Astrocyte of the hippocampus (primary cell): ENCODE measurements around the gene ARPC1B.

ENCODE experiments used
- DNase-seq: peaks from one replicate; pipeline ENCODE4 v3.0.0; 2011; ENCODE audit warnings: low read depth, low spot score

Gene ARPC1B

DNA sequence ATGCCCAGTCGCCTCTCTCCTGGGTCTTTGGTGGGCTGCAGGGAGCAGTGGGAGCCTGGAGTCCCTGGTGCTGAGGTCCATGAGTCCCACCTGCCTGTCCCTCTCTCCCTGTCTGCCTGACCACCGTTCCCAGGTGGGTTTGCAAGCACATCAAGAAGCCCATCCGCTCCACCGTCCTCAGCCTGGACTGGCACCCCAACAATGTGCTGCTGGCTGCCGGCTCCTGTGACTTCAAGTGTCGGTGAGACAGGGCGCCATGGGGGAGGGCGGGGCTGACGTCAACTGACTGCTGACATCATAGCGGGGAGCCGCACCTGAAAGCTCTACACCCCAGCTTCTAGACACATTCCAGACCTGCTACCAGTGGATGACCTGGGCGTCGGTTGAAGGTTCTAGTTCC lies 15.2 kb downstream of the ARPC1B start:
- no peak for DNase-seq

DNA sequence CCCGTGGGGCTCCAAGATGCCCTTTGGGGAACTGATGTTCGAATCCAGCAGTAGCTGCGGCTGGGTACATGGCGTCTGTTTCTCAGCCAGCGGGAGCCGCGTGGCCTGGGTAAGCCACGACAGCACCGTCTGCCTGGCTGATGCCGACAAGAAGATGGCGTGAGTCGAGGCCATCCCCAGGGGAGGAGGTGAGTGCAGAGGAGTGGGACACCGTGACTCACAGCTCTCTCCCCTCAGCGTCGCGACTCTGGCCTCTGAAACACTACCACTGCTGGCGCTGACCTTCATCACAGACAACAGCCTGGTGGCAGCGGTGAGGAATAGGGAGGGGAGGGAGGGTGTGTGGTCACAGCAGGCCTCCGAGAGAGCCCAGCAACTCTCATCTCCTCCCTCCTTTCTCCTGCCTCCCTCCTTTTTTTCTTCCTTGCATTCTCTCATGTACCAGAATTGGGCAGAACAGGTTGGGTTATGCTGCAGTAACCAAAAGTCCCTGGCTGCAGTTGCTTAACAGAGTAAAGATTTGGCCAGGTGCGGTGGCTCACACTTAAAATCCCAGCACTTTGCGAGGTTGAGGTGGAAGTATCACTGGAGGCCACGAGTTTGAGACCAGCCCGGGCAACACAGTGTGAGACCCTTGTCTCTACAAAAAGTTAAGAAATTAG lies 16.5 kb downstream of the ARPC1B start:
- no peak for DNase-seq

DNA sequence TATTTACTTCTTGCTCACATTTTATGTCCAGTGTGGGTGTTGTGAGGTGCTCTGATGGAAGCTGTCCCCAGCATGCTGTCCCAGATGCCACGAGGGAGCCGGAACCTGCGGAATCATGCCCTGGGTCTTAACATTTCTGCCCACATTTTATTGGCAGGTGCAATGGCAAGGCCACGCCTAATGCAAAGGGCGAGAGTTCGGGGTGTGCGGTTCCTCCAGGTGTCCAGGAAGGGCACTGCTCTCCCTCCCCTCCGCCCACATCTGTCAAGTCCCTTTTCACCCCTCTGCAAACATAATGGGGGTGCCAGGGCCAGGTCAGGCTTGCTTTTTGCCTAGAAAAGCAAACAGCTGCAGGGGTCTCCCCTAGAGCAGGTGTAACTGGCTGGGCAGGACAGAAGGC lies 17.5 kb downstream of the ARPC1B start:
- DNase-seq, result no peak

DNA sequence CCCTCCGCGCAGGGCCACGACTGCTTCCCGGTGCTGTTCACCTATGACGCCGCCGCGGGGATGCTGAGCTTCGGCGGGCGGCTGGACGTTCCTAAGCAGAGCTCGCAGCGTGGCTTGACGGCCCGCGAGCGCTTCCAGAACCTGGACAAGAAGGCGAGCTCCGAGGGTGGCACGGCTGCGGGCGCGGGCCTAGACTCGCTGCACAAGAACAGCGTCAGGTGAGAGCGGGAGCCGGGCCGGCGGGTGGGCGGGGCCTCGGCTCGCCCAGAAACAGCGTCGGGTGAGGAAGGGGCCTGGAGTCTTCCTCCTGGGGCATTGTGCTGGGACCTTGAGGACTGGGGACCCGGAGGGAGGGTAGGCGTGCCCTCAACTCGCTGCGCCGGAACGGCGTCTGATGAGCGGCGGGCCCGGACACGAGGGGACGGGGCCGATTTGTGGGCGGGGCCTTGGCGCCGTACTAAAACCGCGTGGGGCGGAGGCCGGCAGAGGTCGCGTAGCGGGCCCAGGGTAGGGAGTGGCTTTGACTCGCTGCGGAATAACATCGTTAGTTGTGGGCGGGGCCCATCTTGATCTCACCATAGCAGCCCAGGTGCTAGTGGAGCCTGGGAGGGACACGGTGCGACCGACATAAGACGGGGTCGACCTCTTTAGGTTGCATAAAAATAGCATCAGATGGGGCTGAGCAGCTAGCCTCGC lies 18.3 kb downstream of the ARPC1B start:
- DNase-seq, result peak; percentile 81

DNA sequence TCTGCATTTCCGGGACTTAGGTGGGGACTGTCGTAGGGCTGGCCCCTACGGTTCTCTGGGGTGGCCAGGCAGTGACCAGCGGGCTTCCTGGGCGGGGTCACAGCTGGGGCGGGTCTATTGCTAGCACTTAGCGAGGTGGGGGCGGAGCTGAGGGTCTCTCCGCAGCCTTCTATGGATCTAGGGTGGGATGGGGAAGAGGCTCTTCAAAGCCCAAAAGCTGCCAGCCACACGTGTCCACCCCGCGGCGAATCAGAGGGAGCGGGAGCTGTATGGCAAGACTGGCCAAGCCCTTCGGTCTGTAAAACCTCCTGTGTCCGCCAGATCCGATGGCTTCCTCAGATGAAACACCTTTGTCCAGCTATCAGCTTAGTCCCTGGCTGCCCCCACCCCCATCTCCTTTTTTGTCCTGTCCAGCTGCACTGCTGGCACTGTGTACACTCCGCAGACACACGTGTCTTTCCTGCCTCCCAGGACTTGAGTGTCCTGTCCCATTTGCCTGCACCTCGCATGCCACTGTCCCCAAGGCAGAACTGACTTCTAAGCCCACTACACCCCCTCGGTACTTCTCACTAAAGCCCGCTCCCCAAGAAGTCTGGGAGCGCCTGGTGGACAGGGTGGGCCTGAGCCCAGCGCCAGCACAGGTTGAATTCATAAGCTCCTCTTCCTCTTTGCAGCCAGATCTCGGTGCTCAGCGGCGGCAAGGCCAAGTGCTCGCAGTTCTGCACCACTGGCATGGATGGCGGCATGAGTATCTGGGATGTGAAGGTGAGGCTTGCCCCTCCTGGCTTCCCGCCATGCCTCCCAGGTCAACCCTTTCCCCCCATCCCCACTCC lies 19.0 kb downstream of the ARPC1B start:
- peak; percentile 61 for DNase-seq

DNA sequence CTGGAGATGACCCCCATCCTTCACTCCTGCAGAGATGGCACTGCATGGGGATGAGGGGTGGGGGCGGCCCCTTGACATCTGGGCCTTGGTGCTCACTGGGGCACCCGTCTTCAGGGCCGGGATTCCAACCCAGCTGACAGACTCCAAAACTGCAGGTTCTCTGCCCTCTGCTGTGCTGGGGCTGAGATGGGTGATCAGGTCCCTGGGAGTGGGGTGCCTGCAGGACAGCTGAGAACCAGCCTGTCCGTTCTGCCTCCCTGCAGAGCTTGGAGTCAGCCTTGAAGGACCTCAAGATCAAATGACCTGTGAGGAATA lies 19.6 kb downstream of the ARPC1B start:
- DNase-seq, result no peak

DNA sequence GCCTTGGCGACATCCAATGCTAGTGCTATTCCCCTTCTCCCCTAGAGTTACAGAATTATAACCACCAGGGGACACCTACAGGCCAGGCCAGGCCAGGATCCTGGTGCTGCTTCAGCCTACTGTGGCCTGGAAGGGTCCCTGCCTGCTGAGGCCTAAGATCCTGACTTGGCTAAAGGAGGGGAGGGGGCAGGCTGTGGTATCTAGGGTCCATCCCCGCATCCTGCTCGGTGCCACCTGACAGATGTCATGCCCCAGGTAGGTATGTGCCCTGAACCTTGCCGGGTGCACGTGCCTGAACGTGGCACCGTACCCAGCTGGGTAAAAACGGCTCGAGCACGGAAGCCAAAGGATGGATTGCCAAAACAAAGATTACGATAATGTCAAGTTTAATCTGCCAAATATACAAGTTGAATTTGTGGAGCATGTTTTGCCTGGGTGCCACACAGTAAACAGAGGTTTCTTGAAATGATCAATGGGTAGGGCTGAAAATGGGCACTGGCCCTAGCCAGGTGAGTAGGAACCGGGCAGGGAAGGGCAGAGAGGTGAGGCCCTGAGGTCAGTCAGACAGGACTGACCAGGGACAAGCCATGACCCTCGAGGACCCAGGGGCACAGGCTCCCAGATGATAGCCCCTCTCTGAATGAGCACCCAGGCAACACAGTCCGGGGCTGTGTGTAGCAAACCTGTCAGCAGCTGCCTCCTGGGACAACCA lies 21.2 kb downstream of the ARPC1B start:
- DNase-seq, result no peak

DNA sequence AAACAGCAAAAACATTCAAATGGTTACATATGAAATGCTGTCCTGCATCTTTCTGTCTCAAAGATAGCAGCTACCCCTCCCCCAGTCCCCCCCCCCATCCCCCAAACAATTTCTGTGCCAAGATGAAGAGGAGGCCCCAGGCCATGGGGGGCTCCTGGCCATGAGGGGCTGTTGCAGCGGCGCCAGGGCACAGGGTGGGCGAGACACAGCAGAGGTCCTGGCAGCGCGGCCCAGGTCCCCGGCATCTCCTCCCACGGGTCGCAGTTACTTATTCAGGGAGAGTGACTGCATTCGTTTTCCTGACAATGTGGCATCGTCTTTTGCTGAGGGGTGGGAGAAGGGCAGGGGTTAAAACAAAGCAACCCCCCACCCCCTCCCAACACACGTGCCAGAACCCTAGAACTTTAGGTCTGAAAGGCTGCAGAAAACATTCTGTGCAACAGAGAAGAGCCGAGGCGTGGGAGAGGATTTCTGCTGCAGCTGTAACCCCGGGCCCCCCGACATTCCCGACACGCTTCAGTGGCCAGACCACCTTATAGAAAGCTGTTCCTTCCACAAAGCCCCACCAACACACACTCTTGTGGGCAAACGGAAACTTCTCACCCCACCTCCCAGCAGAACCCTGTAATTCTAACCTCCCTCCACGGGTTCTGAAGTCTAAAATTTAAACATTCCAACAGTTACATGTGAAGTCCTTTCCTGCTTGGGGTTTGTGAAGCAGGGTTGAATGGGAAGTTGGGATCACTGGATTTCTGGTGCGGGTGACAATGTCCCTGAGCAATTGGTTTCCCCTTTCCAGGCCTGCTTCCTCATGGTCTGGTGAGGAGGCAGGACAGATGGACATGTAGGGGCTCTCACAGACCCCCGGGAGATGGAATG lies 22.1 kb downstream of the ARPC1B start:
- DNase-seq, result no peak

DNA sequence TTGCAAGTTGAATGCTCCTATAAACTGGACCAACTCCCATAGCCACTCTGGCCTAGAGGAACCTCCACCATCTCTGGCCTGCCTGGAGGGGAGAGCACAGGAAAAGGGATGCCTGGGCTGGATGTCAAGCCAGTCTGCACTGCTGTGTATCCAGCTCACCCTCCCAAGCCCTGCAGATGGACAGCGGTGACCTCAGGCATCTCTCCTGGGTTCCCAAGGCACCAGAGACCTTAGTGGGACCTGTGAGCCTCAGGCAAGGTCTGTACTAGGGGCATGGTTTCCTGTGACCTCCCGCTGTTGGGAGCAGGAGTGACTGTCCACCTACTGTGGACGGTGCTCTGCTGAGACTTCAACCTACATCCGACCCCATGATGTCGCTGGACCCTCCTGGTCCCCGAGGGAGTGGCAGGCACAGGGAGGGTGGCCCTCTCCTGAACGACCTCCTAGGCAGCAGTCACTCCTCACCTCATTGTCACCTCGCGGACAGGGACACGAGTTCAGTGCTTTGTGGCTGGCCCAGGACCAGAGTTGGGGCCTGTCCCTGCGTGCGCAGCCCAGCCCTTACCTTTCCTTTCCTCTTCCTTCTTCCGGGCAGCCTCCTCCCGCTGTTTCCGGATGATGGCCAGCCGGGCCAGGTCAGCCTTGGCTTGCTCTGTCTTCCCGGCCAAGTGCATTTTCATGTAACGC lies 22.9 kb downstream of the ARPC1B start:
- DNase-seq, result no peak

DNA sequence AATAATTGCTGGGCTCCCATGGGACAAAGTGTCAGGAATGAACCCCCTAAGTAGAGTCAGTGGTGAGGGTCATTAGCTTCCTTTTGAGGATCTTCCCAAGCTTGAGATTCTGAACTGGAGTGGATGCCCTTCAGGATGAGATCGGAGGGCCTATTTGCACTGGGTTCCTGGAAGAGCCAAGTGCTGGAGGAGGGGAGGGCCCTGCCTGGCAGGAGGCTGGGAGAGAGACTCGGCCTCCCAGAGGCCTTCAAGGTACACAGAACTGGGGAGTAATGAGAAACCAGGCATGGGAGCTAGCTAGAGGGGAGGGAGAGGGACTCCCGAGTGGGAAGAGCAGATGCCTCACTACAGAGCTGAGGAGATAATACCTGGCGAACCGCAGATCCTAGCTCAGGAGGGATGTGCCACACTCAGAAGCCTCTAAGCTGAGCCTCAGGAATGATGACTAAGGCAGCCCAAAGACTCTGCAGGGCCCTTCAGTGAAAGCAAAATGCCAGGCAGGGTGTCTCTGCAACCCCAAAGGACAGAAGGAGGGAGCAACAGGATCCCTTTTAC lies 24.4 kb downstream of the ARPC1B start:
- no peak for DNase-seq

DNA sequence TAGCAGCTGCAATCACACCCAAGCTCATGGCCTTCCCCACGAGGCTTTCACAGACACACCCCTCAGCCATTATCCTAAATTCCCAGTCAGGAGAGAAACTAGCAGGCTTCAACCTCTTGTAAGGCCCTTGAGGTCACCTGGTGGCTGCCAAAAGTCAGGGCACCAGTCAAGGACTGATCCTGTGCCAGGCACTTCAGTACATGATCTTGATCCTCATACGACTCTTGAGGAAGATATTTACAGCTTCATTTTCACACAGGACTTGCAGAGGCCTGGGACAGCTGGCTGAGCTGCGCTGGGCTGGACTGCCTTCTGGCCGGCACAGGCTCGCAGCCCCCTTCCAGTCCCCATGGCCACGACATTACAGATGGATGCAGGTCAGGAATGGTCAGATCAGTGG lies 25.1 kb downstream of the ARPC1B start:
- no peak for DNase-seq

DNA sequence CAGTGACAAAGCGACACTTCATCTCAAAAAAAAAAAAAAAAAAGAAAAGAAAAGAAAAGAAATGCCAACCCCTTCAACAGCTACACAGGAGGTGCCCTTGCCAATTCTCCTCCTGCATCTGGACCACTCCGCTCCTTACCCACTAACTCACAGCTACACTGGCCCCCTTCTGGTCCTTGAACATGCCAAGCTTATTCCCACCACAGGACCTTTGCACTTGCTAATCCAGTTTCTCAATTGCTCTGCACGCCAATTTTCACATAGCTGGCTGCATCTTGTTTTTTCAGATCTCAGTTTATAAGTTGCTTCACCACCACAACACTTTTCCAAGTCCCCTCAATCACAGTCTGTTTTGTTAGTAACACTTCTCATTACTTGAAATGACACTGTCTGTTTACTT lies 28.3 kb downstream of the ARPC1B start:
- DNase-seq, result no peak

DNA sequence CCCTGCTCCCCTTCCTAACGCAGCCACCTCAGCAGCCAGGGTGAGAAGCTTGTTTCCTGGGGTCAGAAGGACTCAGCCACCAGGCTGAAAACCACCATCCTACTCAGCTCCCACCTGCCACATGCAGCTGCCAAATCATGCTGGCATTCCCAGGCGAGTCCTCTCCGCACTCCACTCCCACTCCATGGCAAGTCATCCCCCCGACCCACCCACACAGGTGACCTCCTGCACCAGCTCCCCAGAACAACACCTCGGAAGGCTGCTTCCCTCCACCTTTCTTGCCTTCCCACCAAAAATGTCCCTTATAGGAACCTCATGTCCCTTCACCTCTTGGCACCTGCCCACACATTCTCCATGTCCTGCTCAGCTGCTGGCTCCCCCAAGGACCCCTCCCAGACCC lies 29.2 kb downstream of the ARPC1B start:
- no peak for DNase-seq

DNA sequence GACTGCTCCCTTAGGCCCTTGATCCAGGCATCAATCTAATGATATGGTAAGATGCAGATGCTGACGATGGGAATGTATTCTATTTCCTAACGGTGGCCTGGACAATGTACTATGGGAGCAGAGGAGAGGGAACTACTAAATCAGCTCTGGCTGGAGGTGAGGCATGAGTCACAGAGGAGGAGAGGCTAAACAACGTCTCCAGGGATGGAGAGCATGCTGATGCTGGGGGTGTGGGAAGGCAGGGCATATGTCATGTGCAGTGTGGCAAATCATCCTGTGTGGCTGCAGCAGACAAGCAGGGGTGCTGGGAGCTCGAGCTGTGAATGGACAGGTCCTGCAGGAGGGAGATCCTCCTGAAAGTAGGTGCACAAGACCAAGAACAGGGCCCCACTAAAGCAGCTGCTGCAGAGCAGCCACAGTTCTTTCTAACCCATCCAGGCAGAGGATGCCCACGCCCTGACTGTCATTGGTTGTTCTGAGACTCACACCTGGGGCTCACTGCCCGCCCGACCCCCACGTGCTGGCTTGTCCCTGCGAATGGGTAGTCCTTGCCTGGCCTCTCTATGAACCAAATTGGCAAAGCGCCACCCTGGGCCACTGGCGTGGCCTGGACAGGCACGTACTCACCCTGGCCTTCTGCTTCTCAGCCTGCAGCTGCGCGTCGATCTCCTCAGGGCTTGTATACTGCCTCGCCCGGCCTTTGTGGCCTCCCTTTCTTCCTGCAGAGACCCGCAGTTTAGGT lies 29.9 kb downstream of the ARPC1B start:
- no peak for DNase-seq

DNA sequence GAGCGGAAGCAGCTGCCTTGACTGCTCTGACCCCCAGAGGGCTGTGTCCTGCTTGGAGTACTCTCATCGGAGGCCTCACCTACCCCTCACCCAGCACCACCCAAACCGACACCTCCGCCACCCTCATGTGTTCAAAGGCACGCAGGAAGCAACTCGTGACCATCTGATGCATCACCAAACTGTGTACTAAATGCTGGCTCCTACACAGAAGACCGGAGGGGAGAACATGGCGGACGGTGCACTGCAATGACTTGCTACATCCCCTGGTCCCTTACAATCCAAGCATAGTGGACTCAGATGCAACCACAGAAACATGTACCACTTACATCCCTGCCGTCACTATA lies 30.4 kb downstream of the ARPC1B start:
- DNase-seq, result no peak

DNA sequence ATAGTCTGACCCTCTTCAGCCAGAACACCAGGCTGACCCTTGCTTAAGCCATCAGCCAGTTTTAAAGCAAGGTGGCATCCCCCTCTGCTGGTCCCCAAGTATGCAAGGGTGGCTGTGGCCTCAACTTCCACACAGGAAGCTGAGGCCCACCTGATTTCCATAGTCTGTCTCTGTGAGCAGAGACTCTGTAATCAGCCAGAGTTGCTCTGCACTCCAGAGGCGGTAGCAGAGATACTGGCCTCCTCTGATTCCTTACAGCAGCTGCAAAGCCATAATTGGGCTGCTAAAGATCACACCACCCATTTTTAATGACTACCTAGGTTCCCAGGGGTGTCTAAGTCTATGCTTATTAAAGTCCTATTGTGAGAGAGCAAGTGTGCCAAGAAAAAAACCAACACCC lies 32.0 kb downstream of the ARPC1B start:
- DNase-seq, result no peak

DNA sequence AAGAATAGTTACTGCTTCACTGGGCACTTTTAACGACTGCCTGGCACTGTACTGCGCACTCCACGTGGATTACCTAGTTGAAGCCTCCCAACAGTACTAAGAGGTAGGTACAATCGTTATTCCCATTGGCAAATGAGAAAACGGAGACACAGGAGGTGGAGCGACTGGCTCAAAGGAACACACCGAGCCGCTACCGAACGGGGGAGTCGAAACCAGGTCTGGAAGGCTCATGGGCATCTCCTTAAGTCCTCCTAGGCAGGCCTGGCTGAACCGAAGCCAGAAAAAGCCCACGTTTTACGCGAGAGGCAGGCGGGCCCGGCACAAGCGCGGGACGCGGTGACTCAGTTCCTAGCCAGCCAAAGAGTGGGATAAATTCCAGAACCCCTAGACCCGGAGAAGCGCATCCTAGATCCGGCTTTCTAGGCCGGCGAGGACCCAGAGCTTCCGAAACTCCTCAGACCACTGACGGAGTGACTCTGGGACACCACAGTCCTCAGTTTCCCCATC lies 33.4 kb downstream of the ARPC1B start:
- peak; percentile 88 for DNase-seq

DNA sequence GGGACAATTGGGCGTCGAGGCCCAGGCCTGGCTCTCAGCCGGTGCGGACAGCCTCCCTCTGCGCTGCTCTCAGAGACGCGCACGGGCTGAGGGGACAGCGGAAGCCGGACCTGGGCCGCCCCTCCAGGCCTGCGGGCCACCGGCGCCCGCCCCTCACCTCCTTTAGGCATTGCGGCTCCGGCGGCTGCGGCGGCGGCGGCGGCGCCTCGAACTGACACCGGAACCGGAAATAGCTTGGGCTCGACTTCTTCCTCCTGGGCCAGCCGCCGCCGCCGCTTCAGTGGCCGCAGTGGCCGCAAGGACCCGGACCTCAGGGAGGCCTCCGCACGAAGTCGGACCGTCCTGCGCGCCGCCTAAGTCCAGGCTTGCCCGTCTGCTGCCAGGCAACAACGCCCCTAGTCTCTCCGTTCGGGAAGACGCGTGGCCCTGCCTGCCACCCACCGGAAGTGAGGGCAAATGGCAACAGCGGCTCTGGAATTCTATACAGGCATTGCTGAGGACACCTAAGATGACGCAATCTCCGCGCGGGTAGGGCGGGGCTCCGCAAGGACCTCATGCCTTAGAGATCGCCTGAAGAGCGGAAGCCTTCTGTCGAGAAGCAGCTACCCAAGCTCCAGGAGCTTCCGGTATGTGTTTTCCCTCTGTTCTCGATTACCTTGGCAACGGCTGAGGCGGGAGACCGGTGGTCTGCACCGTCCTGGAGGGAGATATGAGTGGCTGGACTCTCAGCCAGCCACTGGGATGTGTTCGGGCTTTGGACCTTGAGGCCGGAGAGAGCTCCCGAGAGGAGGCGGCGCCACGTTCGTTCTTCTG lies 34.1 kb downstream of the ARPC1B start, which contains the start of the genes BUD31 and PDAP1:
Gene BUD31, plus strand, starts transcription at position 591 of the 813 bp plus-strand sequence. CDS start 2,124 bp downstream, outside the sequence.
Gene PDAP1, minus strand, starts transcription at position 219 of the 813 bp plus-strand sequence. Its CDS starts 49 bp downstream, at position 170.
- DNase-seq, result peak; percentile 97
